GM19395 (cell line): ENCODE measurements around the gene MPPED1.

ENCODE experiments used
- ATAC-seq: cut with Tn5 transposase; IDR thresholded peaks from one replicate; pipeline ENCODE4 v1.9.1; 2021; ENCODE audit warnings: mild to moderate bottlenecking, moderate library complexity; ENCODE audit not compliant: unreplicated experiment

The MPPED1 gene

GRCh38 chr22:43446037-43446803 lies 34.4 kb downstream of the MPPED1 start:
- ATAC-seq: no peak

- ATAC-seq: no peak
These were observed 35.1 kb downstream of the MPPED1 start for GRCh38 chr22:43446916-43447315.

- no peak for ATAC-seq
These were observed 35.6 kb downstream of the MPPED1 start for GRCh38 chr22:43447380-43447779.

DNA sequence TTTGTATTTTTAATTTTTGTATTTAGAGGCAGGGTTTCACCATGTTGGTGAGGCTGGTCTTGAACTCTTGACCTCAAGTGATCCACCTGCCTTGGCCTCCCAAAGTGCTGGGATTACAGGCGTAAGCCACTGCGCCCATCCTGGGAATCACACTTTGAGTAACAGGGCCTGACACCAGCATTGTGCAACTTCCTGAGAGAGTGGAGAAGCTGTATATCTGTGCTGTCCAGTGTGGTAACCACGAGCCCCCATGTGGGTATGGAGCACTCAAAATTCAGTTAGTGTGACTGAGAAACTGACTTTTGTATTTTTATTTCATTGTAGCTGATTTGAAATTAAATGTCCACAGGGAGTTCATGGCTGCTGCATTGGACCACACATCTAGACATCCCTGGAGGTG lies 36.2 kb downstream of the MPPED1 start:
- ATAC-seq: no peak

DNA sequence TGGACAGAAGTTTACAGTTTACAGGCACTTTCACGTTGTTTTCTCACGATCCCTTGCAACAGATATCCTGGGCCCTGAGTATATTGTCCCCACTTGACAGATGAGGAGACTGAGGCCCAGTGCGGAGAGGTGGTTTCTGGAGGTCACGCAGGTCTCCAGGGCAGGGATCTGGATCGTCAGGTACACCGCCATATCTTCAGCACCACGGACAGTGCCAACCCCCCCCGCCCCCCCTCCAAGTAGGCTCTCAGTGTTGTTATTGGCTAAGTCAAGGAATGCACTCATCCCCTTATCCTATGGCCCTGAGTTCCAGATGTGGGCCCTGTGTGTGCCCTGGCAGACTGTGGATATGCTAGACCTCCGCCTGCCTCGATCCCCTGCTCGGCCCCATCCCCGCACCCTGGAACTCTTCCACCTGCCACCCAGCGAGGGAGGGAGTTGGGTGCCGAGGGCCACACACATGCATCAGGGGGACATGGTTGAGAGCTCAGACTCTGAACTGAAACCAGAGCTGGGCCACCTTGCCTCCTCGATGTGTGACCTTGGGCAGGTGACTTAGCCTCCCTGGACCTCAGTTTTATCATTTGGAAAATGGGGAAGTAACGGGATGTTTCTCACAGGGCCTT lies 37.5 kb downstream of the MPPED1 start:
- ATAC-seq: no peak

- ATAC-seq: no peak
These were observed 38.0 kb downstream of the MPPED1 start for GRCh38 chr22:43449831-43450225.

- no peak for ATAC-seq
These were observed 39.7 kb downstream of the MPPED1 start for GRCh38 chr22:43451371-43452050.

DNA sequence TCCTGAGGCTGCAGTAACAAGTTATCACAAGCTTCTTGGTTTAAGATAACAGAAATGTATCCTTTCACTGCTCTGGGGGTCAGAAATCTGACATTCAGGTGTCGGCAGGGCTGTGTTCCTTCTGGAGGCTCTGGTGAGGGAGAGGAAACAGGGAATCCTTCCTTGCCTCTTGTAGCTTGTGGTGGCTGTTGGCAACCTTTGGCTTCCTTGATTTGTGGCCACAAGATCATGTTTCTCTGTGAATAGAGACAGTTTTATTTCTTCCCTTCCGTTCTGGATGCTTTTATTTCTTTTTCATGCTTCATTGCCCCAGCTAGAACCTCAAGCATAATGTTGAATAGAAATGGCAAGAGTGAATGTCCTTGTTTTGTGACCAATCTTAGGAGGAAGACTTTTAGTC lies 44.0 kb downstream of the MPPED1 start:
- ATAC-seq: no peak

DNA sequence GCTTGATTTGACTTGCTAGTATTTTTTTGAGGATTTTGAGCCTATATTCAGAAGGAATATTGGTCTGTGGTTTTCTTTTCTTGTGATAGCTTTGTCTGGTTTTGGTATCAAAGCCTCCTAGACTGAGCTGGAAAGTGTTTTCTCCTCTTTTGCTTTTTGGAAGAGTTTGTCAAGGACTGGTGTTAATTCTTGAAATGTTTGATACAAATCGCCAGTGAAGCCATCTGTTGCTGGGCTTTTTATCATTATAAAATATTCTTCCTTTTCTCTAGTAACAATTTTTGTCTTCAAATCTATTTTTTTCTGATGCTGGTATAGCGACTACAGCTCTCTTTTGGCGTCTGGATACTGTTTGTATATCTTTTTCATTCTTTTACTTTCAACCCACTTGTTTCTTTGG lies 45.2 kb downstream of the MPPED1 start:
- no peak for ATAC-seq

DNA sequence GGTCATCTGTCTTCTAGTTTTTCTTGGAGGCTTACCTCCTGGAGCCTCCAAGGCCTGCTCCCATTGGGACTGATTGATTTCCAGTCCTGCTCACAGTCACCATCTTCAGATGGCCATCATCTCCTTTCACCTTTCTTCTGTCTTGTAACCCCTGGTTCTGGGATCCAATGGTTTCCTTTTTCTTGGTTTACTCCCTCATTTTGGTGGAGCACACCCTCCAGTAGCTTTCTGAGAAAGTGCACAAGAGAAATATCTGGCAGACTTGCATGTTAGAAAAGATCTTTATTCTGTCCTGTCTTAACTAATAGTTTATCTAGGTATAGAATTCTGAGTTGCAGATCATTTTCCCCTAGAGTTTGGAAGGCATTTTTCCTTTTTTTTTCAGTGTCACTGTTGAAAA lies 50.9 kb downstream of the MPPED1 start:
- no peak for ATAC-seq

GRCh38 chr22:43464809-43465208 lies 53.0 kb downstream of the MPPED1 start:
- ATAC-seq: no peak

DNA sequence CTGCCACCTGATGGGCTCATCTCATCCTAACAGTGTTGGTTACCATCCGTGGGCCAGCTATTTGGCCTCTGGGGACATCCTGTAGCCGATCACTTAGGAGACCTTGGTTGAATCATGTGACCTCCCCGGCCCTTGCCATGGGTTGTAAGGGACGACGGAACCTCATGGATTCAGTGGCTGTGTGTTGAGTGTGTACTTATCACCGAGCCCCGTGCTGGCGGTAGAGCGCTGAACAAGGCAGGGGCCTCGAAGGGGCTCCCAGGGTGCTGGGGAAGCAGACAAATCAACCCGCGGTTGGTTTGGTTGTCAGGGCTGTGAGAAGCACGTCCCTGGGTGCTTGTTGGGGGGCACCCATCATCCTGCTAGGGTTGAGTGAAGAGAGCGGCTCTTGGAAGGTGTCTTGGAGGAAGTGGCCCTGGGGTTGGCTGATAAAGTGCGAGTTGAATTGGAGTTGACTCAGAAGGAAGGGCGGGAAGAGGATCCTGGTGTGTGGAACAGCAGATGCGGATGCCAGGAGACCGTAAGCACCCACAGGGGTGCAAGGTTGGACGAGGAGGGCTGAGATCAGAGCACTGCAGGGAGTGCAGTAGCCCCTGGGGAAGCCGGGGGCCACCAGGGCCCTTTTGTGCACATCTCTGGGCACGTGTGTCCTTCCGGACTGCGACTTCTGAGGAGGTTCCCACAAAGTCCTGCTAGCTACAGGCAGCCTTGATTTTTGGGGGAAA lies 53.6 kb downstream of the MPPED1 start:
- no peak for ATAC-seq

DNA sequence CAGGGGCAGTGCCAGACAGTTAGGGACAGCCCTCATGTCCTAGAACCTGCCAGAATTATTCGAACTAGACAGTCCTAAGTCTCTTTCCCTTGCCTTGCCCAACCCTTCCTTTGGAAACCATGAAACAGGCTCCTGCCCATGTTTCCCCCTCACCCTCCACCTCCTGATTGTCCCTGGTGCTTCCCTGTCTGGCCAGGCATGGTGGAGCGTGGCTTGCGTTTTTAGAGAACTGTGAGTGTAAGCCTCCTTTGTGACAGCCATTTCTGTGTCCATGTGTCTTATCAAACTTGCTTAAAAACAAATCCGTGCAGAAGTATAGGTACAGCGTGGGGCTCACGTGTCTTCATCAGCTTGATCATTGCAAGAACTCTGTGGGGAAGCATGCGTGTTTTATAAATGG lies 54.9 kb downstream of the MPPED1 start:
- ATAC-seq: no peak

- no peak for ATAC-seq
These were observed 55.6 kb downstream of the MPPED1 start for GRCh38 chr22:43467216-43467940.

DNA sequence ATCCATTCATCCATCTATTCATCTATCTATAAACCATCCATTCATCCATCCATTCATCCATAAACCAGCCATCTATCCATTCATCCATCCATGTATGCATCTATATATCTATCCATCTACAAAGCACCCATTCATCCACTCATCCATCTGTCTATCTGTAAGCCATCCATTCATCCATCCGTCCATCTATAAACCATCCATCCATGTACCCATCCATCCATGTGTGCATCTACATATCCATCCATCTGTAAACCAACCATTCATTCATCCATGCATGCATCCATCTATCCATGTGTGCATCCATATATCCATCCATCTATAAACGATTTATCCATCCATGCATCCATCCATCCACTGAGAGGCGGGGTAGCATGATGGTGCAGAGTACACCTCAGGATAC lies 58.4 kb downstream of the MPPED1 start:
- ATAC-seq: no peak

DNA sequence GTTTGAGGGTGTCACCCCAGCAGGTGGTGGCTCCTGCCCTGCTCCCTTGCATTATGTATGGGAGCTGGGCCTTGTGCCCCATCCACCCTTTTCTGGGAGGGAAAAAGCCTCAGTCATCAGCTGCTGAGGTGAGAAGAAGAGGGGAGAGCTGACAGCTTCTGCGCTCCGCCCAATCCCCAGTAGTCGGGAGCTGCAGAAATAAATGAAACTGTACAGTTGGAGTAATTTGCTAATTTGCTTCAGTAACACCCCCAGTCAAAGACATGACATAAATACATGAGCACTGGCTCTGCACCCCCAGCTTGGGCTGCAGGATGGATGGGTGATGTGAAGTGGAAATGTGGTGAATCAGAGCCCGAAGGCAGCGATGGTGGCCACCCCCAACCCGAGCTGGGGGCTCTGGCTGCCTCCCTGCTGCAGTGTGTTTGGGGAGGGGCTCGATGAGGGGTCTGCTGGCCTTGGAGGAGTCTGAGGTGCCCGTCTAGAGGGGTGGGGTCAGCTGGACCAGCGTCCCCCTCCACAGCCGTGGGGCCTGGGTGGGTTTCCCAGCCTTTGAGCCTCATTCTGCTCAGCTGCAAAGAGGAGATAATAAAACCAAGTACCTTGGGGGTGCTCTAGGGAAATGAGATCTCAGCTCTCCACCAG lies 59.2 kb downstream of the MPPED1 start:
- no peak for ATAC-seq

- ATAC-seq: no peak
These were observed 59.9 kb downstream of the MPPED1 start for GRCh38 chr22:43471606-43472135.

DNA sequence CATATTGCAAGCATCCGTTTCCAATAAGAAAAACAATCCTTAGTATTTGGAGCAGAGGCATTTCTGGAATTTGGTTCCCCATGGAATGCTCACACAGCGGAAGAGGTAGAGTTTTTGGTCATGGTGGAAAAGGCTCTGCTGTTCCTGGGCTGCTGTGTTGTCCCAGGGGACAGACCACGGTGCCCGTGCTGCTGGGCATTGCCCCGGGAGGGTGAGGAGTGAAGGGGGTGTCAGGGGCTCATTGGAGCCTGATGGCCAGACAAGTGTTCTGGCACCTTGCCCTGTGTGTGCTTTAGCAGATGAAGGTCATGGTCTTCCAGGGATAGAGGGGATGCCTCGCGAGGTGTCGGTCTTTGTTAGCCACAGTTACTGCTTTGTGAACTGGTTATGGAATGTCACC lies 61.2 kb downstream of the MPPED1 start:
- ATAC-seq: no peak

DNA sequence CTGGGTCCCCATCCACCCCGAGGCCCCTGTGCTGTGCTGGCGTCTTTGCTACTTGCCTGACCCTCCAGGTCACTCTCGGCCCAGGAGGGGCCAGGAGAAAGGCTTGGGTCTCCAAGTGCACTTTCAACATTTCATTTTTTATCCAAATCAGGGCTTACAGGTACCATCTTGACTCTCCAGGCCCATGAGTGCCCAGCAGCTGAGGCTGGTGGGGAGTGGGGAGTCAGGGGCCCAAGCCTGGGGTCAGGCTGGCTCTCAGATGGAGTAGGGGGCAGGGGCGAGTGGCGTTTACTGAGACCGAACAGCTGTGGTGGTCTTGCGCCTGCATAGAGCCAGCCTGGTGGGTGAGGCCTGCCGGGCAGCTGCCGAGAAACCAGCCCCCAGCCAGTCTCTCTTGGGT lies 61.6 kb downstream of the MPPED1 start:
- ATAC-seq: no peak
